B cell (primary cell): ENCODE data around the gene LAPTM4A. TPM values are rescaled to one million over a fixed set of nuclear protein-coding genes. Genes with fewer than 3 reads are reported as not detected.
"Not testable (repeated sequence)": the region's sequence is repeated elsewhere in the genome, so short reads cannot be mapped to it uniquely, and the experiment has no call there.

Experiments
- ATAC-seq: fragments of 200-7000 bp; cut with Tn5 transposase; one replicate; pipeline ENCODE4 v1.10.0; 2021; ENCODE audit warnings: low read depth, mild to moderate bottlenecking, moderate number of reproducible peaks, moderate library complexity
- CTCF ChIA-PET: fragments of 350-600 bp; sonication (Branson Sonifier 250); formaldehyde crosslinking; loops from one replicate; lab custom pipeline; 2021; ENCODE audit warnings: antibody characterized with exemption, inconsistent platforms; lab: Charles Lee
- POLR2A ChIA-PET: fragments of 350-600 bp; sonication (Branson Sonifier 250); formaldehyde crosslinking; loops from one replicate; lab custom pipeline; 2021; ENCODE audit warnings: antibody characterized with exemption; lab: Charles Lee
- DNase-seq: peaks from one replicate; pipeline ENCODE4 v3.0.0; 2013
- H2AFZ ChIP-seq: 2 replicates; pipeline ENCODE4 v1.6.1; 2012; ENCODE audit warnings: mild to moderate bottlenecking, low read depth, low read length; ENCODE audit not compliant: insufficient read depth, poor library complexity, severe bottlenecking
- H3K27ac ChIP-seq, 2 donors: 1 replicate in 1 of 2; 2 replicates in 1 of 2; pipeline ENCODE4 v1.5.1; 2012 to 2013; ENCODE audit warnings: low read length in 2 of 2, mild to moderate bottlenecking in 2 of 2, moderate library complexity in 1 of 2
- H3K27me3 ChIP-seq, 4 experiments: fragments of 200-600 bp in 1 of 4; sonication (generic) in 1 of 4; replicated peaks in 1 of 4; 1 replicate in 2 of 4; 2 replicates in 2 of 4; pipeline versions ENCODE4 v1.6.1 to v1.7.0; 2013 to 2016; ENCODE audit warnings: low read length in 3 of 4, mild to moderate bottlenecking in 2 of 4, mixed read lengths in 1 of 4, moderate library complexity in 1 of 4; ENCODE audit not compliant: insufficient read depth in 4 of 4, control insufficient read depth in 3 of 4; ENCODE audit errors: control extremely low read depth in 1 of 4
- H3K36me3 ChIP-seq, 2 experiments: replicated peaks in 1 of 2; 1 replicate in 1 of 2; 2 replicates in 1 of 2; pipeline versions ENCODE4 v1.6.1 to v1.7.1; 2013; ENCODE audit warnings: low read length in 1 of 2; ENCODE audit not compliant: insufficient read depth in 2 of 2, control insufficient read depth in 1 of 2; ENCODE audit errors: control extremely low read depth in 1 of 2, extremely low read depth in 1 of 2
- H3K4me1 ChIP-seq, 2 donors: fragments of 200-600 bp in 1 of 2; sonication (generic) in 1 of 2; 1 replicate in 1 of 2; 2 replicates in 1 of 2; pipeline versions ENCODE4 v1.5.1 to v1.6.1; 2013 to 2017; ENCODE audit warnings: low read length in 2 of 2; ENCODE audit not compliant: control insufficient read depth in 2 of 2, insufficient read depth in 2 of 2
- H3K4me2 ChIP-seq: replicated peaks from 2 replicates; pipeline ENCODE3; 2012; ENCODE audit warnings: mild to moderate bottlenecking, low read depth, low read length; ENCODE audit not compliant: poor library complexity, severe bottlenecking
- H3K4me3 ChIP-seq, 5 experiments: fragments of 200-600 bp in 1 of 5; sonication (generic) in 1 of 5; 1 replicate in 3 of 5; 2 replicates in 2 of 5; pipeline versions ENCODE4 v1.5.1 to v1.7.0; 2011 to 2016; ENCODE audit warnings: low read length in 4 of 5, mild to moderate bottlenecking in 4 of 5, low read depth in 2 of 5, control low read depth in 1 of 5, moderate library complexity in 1 of 5; ENCODE audit not compliant: insufficient read depth in 1 of 5; ENCODE audit errors: control extremely low read depth in 1 of 5, extremely low read depth in 1 of 5
- H3K79me2 ChIP-seq: fragments of 200-600 bp; sonication (generic); one replicate; pipeline ENCODE4 v1.6.0; 2016; ENCODE audit warnings: low read length; ENCODE audit not compliant: control insufficient read depth, insufficient read depth
- H3K9ac ChIP-seq: fragments of 200-600 bp; sonication (generic); 2 replicates; pipeline ENCODE4 v1.6.1; 2017; ENCODE audit warnings: mild to moderate bottlenecking, low read length, moderate library complexity
- H3K9me3 ChIP-seq, 3 donors: one replicate each; pipeline versions ENCODE4 v1.6.1 to v1.7.1; 2013; ENCODE audit warnings: low read length in 2 of 3; ENCODE audit not compliant: control insufficient read depth in 2 of 3, insufficient read depth in 1 of 3; ENCODE audit errors: control extremely low read depth in 1 of 3
- H4K20me1 ChIP-seq: 2 replicates; pipeline ENCODE4 v1.6.0; 2012; ENCODE audit warnings: mild to moderate bottlenecking, low read length; ENCODE audit not compliant: insufficient read depth, control insufficient read depth, poor library complexity, severe bottlenecking
- H3K27ac Mint-ChIP-seq: one replicate; pipeline ENCODE4 v1.8.0; 2021; ENCODE audit warnings: mixed read lengths
- H3K27me3 Mint-ChIP-seq: one replicate; pipeline ENCODE4 v1.8.0; 2021; ENCODE audit warnings: mixed read lengths
- H3K4me1 Mint-ChIP-seq: one replicate; pipeline ENCODE4 v1.8.0; 2021; ENCODE audit warnings: mixed read lengths
- H3K4me3 Mint-ChIP-seq: one replicate; pipeline ENCODE4 v1.8.0; 2021; ENCODE audit warnings: mixed read lengths
- H3K9me3 Mint-ChIP-seq: one replicate; pipeline ENCODE4 v1.8.0; 2022; ENCODE audit warnings: mixed read lengths; ENCODE audit not compliant: insufficient read depth
- EZH2 ChIP-seq: IDR thresholded peaks from 2 replicates; pipeline ENCODE4 v1.6.1; 2012; ENCODE audit warnings: borderline replicate concordance, low read depth, mild to moderate bottlenecking, moderate library complexity, low read length; ENCODE audit not compliant: insufficient read depth, poor library complexity, severe bottlenecking
- WGBS: methylation state at CpG from one replicate; pipeline ENCODE4 v1.1.5; 2013; ENCODE audit warnings: missing lambda C conversion rate; ENCODE audit not compliant: insufficient coverage; 5-methylcytosine and 5-hydroxymethylcytosine counted together
- intact Hi-C: fragments of 100-400 bp; cut with micrococcal nuclease; formaldehyde crosslinking; loops from one replicate; pipeline ENCODE4 v1.10.0; 2022
- polyA plus RNA-seq: library from polyadenylated mRNA; depleted of rRNA; stranded (reverse); fragments of >200 nt; gene quantifications from 2 replicates; pipeline ENCODE4 v1.2.3, GENCODE V29; 2012
- total RNA-seq, 2 donors: library from RNA; stranded (reverse); fragments of 120-200 nt in 1 of 2; gene quantifications; 1 replicate in 1 of 2; 2 replicates in 1 of 2; pipeline versions ENCODE4 v1.2.3 to v1.2.4, GENCODE V29; 2013 to 2022
- TF ChIP-seq, protein P1 (sequence below): fragments of 200-600 bp; IDR thresholded peaks from one replicate; pipeline ENCODE4 v1.8.0; 2022; ENCODE audit warnings: antibody characterized with exemption, mild to moderate bottlenecking

Gene LAPTM4A
- total and polyA plus RNA-seq, 2 donors (not counting 1 experiment from before 2014, with no cell fraction given), result 45.9 to 74.4 TPM

DNA sequence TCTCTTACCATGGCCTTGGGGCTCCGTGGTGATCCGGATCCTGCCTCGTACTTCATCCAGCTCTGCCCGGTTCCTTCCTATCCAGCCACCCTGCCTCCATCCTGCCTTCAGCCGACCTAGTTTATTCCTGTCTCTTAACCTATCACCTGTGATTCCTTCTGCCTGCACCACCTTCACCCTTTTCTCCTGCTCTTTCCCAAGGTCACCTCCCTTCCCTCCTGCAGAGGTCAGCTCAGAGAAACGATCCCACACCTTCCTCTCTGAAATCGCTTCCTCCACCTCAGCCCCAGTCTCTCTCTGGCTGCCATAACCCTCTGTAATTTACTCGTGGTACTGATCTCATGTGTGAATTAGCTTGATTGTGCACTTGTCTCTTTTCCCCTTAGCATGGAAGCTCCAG, 23.5 kb upstream of the LAPTM4A start:
- Histone ChIP-seq H3K4me3 (no peak overlapping the region), H3K27me3 (peaks cover 0 to 7% (median 2%) of the 10 kb centered on the region in 4 experiments), H3K9me3 (peaks cover 0 to 8% (median 0%) of the 10 kb centered on the region in 3 donors), H3K9ac (no peak overlapping the region), H4K20me1 (no peaks in the 10 kb centered on the region), H2AFZ (no peak overlapping the region), H3K79me2 (no peaks in the 10 kb centered on the region), H3K36me3 (no peaks in the 10 kb centered on the region), H3K4me1 (no peaks in the 10 kb centered on the region), H3K27ac (no peak overlapping the region), H3K4me2 (no peak overlapping the region)
- POLR2A ChIA-PET, result no interaction called here
- H3K27me3 Mint-ChIP-seq, result peaks cover 34% of the 10 kb centered on the region
- peaks cover 3% of the 10 kb centered on the region for H3K4me1 Mint-ChIP-seq
- no peak overlapping the region for H3K27ac Mint-ChIP-seq
- CTCF ChIA-PET, result interaction anchor here (1.0 kb wide), 1 partner anchor 62 kb away, joined by 3 read pairs; the partner anchor contains the start of gene MATN3
- DNase-seq (no peak), ATAC-seq (no peak)
- WGBS, result 93% methylated on average over 6 of the region's 8 CpGs
- intact Hi-C loops, result no loop called here
- H3K9me3 Mint-ChIP-seq, result no peaks in the 10 kb centered on the region
- TF ChIP-seq EZH2, result no peak
- TF ChIP-seq, protein P1, sequence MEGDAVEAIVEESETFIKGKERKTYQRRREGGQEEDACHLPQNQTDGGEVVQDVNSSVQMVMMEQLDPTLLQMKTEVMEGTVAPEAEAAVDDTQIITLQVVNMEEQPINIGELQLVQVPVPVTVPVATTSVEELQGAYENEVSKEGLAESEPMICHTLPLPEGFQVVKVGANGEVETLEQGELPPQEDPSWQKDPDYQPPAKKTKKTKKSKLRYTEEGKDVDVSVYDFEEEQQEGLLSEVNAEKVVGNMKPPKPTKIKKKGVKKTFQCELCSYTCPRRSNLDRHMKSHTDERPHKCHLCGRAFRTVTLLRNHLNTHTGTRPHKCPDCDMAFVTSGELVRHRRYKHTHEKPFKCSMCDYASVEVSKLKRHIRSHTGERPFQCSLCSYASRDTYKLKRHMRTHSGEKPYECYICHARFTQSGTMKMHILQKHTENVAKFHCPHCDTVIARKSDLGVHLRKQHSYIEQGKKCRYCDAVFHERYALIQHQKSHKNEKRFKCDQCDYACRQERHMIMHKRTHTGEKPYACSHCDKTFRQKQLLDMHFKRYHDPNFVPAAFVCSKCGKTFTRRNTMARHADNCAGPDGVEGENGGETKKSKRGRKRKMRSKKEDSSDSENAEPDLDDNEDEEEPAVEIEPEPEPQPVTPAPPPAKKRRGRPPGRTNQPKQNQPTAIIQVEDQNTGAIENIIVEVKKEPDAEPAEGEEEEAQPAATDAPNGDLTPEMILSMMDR, result no peak
- no peak overlapping the region for H3K4me3 Mint-ChIP-seq

DNA sequence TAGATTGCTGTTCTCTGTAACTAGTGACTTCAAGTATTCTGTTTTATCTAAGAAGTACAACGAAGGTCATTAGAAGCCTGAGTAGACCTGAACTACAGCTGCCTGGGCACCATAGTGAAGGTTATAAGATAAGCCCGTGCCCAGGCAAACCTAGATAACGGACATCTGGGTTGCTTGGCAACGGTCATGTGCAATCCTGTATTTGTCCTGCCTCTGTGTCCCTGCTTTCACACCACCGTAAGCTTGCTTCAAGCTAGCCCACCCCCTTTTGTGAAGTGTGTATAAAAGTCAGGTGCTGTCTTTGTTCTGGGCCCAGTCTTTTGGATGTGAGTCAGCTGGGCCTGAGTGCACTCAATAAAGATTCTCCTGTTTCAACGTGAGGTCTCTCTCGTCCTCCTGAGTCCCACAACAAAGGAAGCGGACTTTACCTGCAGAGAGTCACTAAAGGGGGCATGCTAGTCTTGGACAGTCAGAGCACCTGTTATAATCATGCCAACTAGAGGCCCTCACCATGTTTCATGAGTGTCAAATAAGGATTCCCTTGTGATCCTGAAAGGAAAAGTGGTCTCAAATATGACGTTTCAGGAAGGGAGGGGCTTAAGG, 22.7 kb upstream of the LAPTM4A start:
- H2AFZ ChIP-seq, intact Hi-C loops: not testable (repeated sequence)

More for the DNA sequence above, 22.7 kb upstream of the LAPTM4A start:
- H3K4me1 Mint-ChIP-seq, H3K4me1 ChIP-seq, ATAC-seq, H3K27me3 ChIP-seq, H3K9me3 Mint-ChIP-seq, H4K20me1 ChIP-seq, H3K4me2 ChIP-seq, H3K9ac ChIP-seq, H3K27ac ChIP-seq, H3K9me3 ChIP-seq, H3K4me3 ChIP-seq, DNase-seq, POLR2A ChIA-PET, H3K4me3 Mint-ChIP-seq, H3K27ac Mint-ChIP-seq, H3K36me3 ChIP-seq, H3K79me2 ChIP-seq: not testable (repeated sequence)
- CTCF ChIA-PET, result interaction anchor here (0.8 to 1.0 kb wide), 2 partner anchors 59 to 61 kb away, joined by 3 read pairs; partner anchors contain the start of gene MATN3
- peaks cover 34% of the 10 kb centered on the region for H3K27me3 Mint-ChIP-seq
- WGBS, result 88% methylated on average over 3 of the region's 9 CpGs
